ENCODE measurements around the gene EVPL. TPM values are rescaled to one million over a fixed set of nuclear protein-coding genes. Genes with fewer than 3 reads are reported as not detected.

The EVPL gene
- total and polyA plus RNA-seq, 2 of the 13 experiments (the other 11 are each of a cell fraction or from before 2014, with no cell fraction given): 2.1 to 8.2 TPM

GRCh38 chr17:75978938-75979704 lies 48.0 kb downstream of the EVPL start, which contains the start of the genes ACOX1 and TEN1 (continued):
- TF ChIP-seq MED8 (CRISPR knock-in tag; IDR thresholded peaks at IDR 0.05; ENCODE audit: insufficient replicate concordance) (peak; percentile 55), ZFP36 (IDR thresholded peaks at IDR 0.05; ENCODE audit: borderline replicate concordance, low read depth, low read length, partially characterized antibody) (no peak), SNAI1 (CRISPR knock-in tag; IDR thresholded peaks at IDR 0.05; ENCODE audit: borderline replicate concordance) (peak; percentile 84; the same call in 1 of the 2 replicates), ZNF691 (CRISPR knock-in tag; IDR thresholded peaks at IDR 0.05; ENCODE audit: borderline replicate concordance, low read depth) (peak; percentile 13), SMARCC2 (IDR thresholded peaks at IDR 0.05) (no peak), ZNF569 (CRISPR knock-in tag; IDR thresholded peaks at IDR 0.05; ENCODE audit: borderline replicate concordance) (no peak), ZSCAN5A (CRISPR knock-in tag; IDR thresholded peaks at IDR 0.05; ENCODE audit: borderline replicate concordance) (no peak; the same call in 1 of the 2 replicates), MXD3 (CRISPR knock-in tag; IDR thresholded peaks at IDR 0.05) (peak; percentile 77), ZEB1 (IDR thresholded peaks at IDR 0.05; ENCODE audit: insufficient replicate concordance, low read depth) (peak; percentile 11), ZSCAN20 (CRISPR knock-in tag; IDR thresholded peaks at IDR 0.05; ENCODE audit: borderline replicate concordance) (peak; percentile 66), ZBTB14 (CRISPR knock-in tag; IDR thresholded peaks at IDR 0.05) (no peak; the same call in 1 of the 2 replicates), SP1 (IDR thresholded peaks at IDR 0.05) (no peak), SP1 (CRISPR knock-in tag; IDR thresholded peaks at IDR 0.05) (peak; percentile 82), ZNF510 (CRISPR knock-in tag; IDR thresholded peaks at IDR 0.05; ENCODE audit: low read depth) (peak; percentile 90), ZNF18 (CRISPR knock-in tag; IDR thresholded peaks at IDR 0.05; ENCODE audit: insufficient replicate concordance) (peak; percentile 83), ARID2 (CRISPR knock-in tag; IDR thresholded peaks at IDR 0.05; ENCODE audit: borderline replicate concordance) (no peak; the same call in 1 of the 2 replicates), ZNF33B (CRISPR knock-in tag; IDR thresholded peaks at IDR 0.05) (no peak; the same call in 1 of the 2 replicates), SNAPC2 (CRISPR knock-in tag; IDR thresholded peaks at IDR 0.05) (no peak; the same call in 1 of the 2 replicates), ZNF207 (IDR thresholded peaks at IDR 0.05; ENCODE audit: borderline replicate concordance) (0 out of 2 replicates have a peak, but pooled peaks have one; percentile 80), SIN3A (IDR thresholded peaks at IDR 0.05; ENCODE audit: borderline replicate concordance, low read depth, low read length) (peak; percentile 94; the same call in 1 of the 2 replicates), ZGPAT (CRISPR knock-in tag; IDR thresholded peaks at IDR 0.05) (peak; percentile 96), ZNF543 (CRISPR knock-in tag; IDR thresholded peaks at IDR 0.05) (peak; percentile 84; the same call in 1 of the 2 replicates)

Measured in HepG2 (cell line).